ENCODE results near the gene DHRS12.

DNA sequence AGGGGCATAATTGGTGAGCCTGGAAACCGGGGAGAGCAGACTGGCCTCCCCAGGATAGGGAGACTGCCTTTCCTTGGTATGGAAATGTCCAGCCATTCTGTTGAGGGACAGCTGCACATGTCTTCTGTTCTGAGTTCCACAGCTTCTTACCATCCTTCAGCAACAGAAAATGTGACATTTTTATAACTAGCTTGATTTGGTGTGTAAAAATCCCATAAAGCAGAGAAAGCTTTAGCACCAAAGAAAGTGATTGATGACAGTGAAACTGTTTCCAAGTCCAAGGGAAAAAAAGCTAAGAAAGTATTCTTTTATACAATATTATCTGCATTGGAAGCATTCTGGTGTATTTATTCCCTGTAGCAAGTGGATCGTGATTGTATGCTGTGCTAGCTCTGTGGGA lies 61.9 kb downstream of the DHRS12 start:
- TF ChIP-seq, protein P1, sequence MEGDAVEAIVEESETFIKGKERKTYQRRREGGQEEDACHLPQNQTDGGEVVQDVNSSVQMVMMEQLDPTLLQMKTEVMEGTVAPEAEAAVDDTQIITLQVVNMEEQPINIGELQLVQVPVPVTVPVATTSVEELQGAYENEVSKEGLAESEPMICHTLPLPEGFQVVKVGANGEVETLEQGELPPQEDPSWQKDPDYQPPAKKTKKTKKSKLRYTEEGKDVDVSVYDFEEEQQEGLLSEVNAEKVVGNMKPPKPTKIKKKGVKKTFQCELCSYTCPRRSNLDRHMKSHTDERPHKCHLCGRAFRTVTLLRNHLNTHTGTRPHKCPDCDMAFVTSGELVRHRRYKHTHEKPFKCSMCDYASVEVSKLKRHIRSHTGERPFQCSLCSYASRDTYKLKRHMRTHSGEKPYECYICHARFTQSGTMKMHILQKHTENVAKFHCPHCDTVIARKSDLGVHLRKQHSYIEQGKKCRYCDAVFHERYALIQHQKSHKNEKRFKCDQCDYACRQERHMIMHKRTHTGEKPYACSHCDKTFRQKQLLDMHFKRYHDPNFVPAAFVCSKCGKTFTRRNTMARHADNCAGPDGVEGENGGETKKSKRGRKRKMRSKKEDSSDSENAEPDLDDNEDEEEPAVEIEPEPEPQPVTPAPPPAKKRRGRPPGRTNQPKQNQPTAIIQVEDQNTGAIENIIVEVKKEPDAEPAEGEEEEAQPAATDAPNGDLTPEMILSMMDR (IDR thresholded peaks at IDR 0.05; ENCODE audit: low read depth, low read length), result no peak
- no peak for TF ChIP-seq EZH2phosphoT487 (IDR thresholded peaks at IDR 0.05; ENCODE audit: low read depth)

All from OCI-LY3 (cell line).